B cell (primary cell): ENCODE data around the gene SMPD3. TPM values are rescaled to one million over a fixed set of nuclear protein-coding genes. Genes with fewer than 3 reads are reported as not detected.

Experiments used
- ATAC-seq: fragments of 200-7000 bp; cut with Tn5 transposase; one replicate; pipeline ENCODE4 v1.10.0; 2021; ENCODE audit warnings: low read depth, mild to moderate bottlenecking, moderate number of reproducible peaks, moderate library complexity
- CTCF ChIA-PET: fragments of 350-600 bp; sonication (Branson Sonifier 250); formaldehyde crosslinking; loops from one replicate; lab custom pipeline; 2021; ENCODE audit warnings: antibody characterized with exemption, inconsistent platforms; lab: Charles Lee
- POLR2A ChIA-PET: fragments of 350-600 bp; sonication (Branson Sonifier 250); formaldehyde crosslinking; loops from one replicate; lab custom pipeline; 2021; ENCODE audit warnings: antibody characterized with exemption; lab: Charles Lee
- DNase-seq: peaks from one replicate; pipeline ENCODE4 v3.0.0; 2013
- H2AFZ ChIP-seq: 2 replicates; pipeline ENCODE4 v1.6.1; 2012; ENCODE audit warnings: mild to moderate bottlenecking, low read depth, low read length; ENCODE audit not compliant: insufficient read depth, poor library complexity, severe bottlenecking
- H3K27ac ChIP-seq, 2 donors: 1 replicate in 1 of 2; 2 replicates in 1 of 2; pipeline ENCODE4 v1.5.1; 2012 to 2013; ENCODE audit warnings: low read length in 2 of 2, mild to moderate bottlenecking in 2 of 2, moderate library complexity in 1 of 2
- H3K27me3 ChIP-seq, 4 experiments: fragments of 200-600 bp in 1 of 4; sonication (generic) in 1 of 4; replicated peaks in 1 of 4; 1 replicate in 2 of 4; 2 replicates in 2 of 4; pipeline versions ENCODE4 v1.6.1 to v1.7.0; 2013 to 2016; ENCODE audit warnings: low read length in 3 of 4, mild to moderate bottlenecking in 2 of 4, mixed read lengths in 1 of 4, moderate library complexity in 1 of 4; ENCODE audit not compliant: insufficient read depth in 4 of 4, control insufficient read depth in 3 of 4; ENCODE audit errors: control extremely low read depth in 1 of 4
- H3K36me3 ChIP-seq, 2 experiments: replicated peaks in 1 of 2; 1 replicate in 1 of 2; 2 replicates in 1 of 2; pipeline versions ENCODE4 v1.6.1 to v1.7.1; 2013; ENCODE audit warnings: low read length in 1 of 2; ENCODE audit not compliant: insufficient read depth in 2 of 2, control insufficient read depth in 1 of 2; ENCODE audit errors: control extremely low read depth in 1 of 2, extremely low read depth in 1 of 2
- H3K4me1 ChIP-seq, 2 donors: fragments of 200-600 bp in 1 of 2; sonication (generic) in 1 of 2; 1 replicate in 1 of 2; 2 replicates in 1 of 2; pipeline versions ENCODE4 v1.5.1 to v1.6.1; 2013 to 2017; ENCODE audit warnings: low read length in 2 of 2; ENCODE audit not compliant: control insufficient read depth in 2 of 2, insufficient read depth in 2 of 2
- H3K4me2 ChIP-seq: replicated peaks from 2 replicates; pipeline ENCODE3; 2012; ENCODE audit warnings: mild to moderate bottlenecking, low read depth, low read length; ENCODE audit not compliant: poor library complexity, severe bottlenecking
- H3K4me3 ChIP-seq, 5 experiments: fragments of 200-600 bp in 1 of 5; sonication (generic) in 1 of 5; 1 replicate in 3 of 5; 2 replicates in 2 of 5; pipeline versions ENCODE4 v1.5.1 to v1.7.0; 2011 to 2016; ENCODE audit warnings: low read length in 4 of 5, mild to moderate bottlenecking in 4 of 5, low read depth in 2 of 5, control low read depth in 1 of 5, moderate library complexity in 1 of 5; ENCODE audit not compliant: insufficient read depth in 1 of 5; ENCODE audit errors: control extremely low read depth in 1 of 5, extremely low read depth in 1 of 5
- H3K79me2 ChIP-seq: fragments of 200-600 bp; sonication (generic); one replicate; pipeline ENCODE4 v1.6.0; 2016; ENCODE audit warnings: low read length; ENCODE audit not compliant: control insufficient read depth, insufficient read depth
- H3K9ac ChIP-seq: fragments of 200-600 bp; sonication (generic); 2 replicates; pipeline ENCODE4 v1.6.1; 2017; ENCODE audit warnings: mild to moderate bottlenecking, low read length, moderate library complexity
- H3K9me3 ChIP-seq, 3 donors: one replicate each; pipeline versions ENCODE4 v1.6.1 to v1.7.1; 2013; ENCODE audit warnings: low read length in 2 of 3; ENCODE audit not compliant: control insufficient read depth in 2 of 3, insufficient read depth in 1 of 3; ENCODE audit errors: control extremely low read depth in 1 of 3
- H4K20me1 ChIP-seq: 2 replicates; pipeline ENCODE4 v1.6.0; 2012; ENCODE audit warnings: mild to moderate bottlenecking, low read length; ENCODE audit not compliant: insufficient read depth, control insufficient read depth, poor library complexity, severe bottlenecking
- H3K27ac Mint-ChIP-seq: one replicate; pipeline ENCODE4 v1.8.0; 2021; ENCODE audit warnings: mixed read lengths
- H3K27me3 Mint-ChIP-seq: one replicate; pipeline ENCODE4 v1.8.0; 2021; ENCODE audit warnings: mixed read lengths
- H3K4me1 Mint-ChIP-seq: one replicate; pipeline ENCODE4 v1.8.0; 2021; ENCODE audit warnings: mixed read lengths
- H3K4me3 Mint-ChIP-seq: one replicate; pipeline ENCODE4 v1.8.0; 2021; ENCODE audit warnings: mixed read lengths
- H3K9me3 Mint-ChIP-seq: one replicate; pipeline ENCODE4 v1.8.0; 2022; ENCODE audit warnings: mixed read lengths; ENCODE audit not compliant: insufficient read depth
- CTCF ChIP-seq: fragments of 200-600 bp; IDR thresholded peaks from one replicate; pipeline ENCODE4 v1.8.0; 2022; ENCODE audit warnings: antibody characterized with exemption, mild to moderate bottlenecking
- EZH2 ChIP-seq: IDR thresholded peaks from 2 replicates; pipeline ENCODE4 v1.6.1; 2012; ENCODE audit warnings: borderline replicate concordance, low read depth, mild to moderate bottlenecking, moderate library complexity, low read length; ENCODE audit not compliant: insufficient read depth, poor library complexity, severe bottlenecking
- WGBS: methylation state at CpG from one replicate; pipeline ENCODE4 v1.1.5; 2013; ENCODE audit warnings: missing lambda C conversion rate; ENCODE audit not compliant: insufficient coverage; 5-methylcytosine and 5-hydroxymethylcytosine counted together
- intact Hi-C: fragments of 100-400 bp; cut with micrococcal nuclease; formaldehyde crosslinking; loops from one replicate; pipeline ENCODE4 v1.10.0; 2022
- polyA plus RNA-seq: library from polyadenylated mRNA; depleted of rRNA; stranded (reverse); fragments of >200 nt; gene quantifications from 2 replicates; pipeline ENCODE4 v1.2.3, GENCODE V29; 2012
- total RNA-seq, 2 donors: library from RNA; stranded (reverse); fragments of 120-200 nt in 1 of 2; gene quantifications; 1 replicate in 1 of 2; 2 replicates in 1 of 2; pipeline versions ENCODE4 v1.2.3 to v1.2.4, GENCODE V29; 2013 to 2022

SMPD3 gene
- total and polyA plus RNA-seq, 2 donors (not counting 1 experiment from before 2014, with no cell fraction given) = 1.2 to 2.8 TPM

DNA sequence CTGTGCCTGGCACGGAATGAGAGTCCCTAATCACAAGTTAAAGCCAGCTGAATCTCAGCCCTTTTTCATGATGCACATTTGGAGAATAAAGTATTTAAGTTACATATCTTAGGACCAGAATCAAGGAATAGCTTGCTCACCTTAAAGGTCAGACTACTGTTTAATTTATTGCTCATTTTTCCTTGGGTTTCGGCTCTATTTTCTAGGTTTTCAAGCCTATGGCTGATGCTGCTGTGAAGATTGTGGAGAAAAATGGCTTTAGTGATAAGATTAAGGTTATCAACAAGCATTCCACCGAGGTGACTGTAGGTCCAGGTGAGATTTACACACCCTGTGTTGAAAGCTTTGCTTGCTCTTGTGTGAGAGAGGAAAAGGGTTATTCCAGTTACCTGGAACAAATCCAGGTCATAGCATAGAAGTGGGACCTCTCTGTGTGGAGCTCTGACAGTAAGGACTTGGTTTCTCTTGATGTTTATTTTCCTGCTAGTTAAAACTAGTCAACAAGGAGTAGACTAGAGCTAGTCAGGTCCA lies 119.4 kb downstream of the SMPD3 start:
- Mint-ChIP-seq H3K27ac (no peak overlapping the region), H3K4me1 (peaks cover 14% of the 10 kb centered on the region), H3K27me3 (no peaks in the 10 kb centered on the region), H3K9me3 (no peaks in the 10 kb centered on the region), H3K4me3 (no peak overlapping the region)
- no peaks in the 10 kb centered on the region for H4K20me1 ChIP-seq
- peaks cover 11 to 16% of the 10 kb centered on the region in 2 donors for H3K4me1 ChIP-seq
- 30% methylated on average over 1 of the region's 3 CpGs for WGBS
- no peak overlapping the region for H3K4me2 ChIP-seq
- no peak for DNase-seq
- CTCF ChIA-PET = interaction anchor here (0.9 to 17.5 kb wide), 21 partner anchors 10 to 257 kb away, joined by 3 to 554 read pairs (median 6); partner anchors contain the start of genes ESRP2, PLA2G15, PRMT7 and SLC7A6
- no peak overlapping the region for H3K9ac ChIP-seq
- H3K4me3 ChIP-seq = no peak overlapping the region
- peaks cover 2% of the 10 kb centered on the region for H3K79me2 ChIP-seq
- H2AFZ ChIP-seq = no peak overlapping the region
- peaks cover 0 to 18% of the 10 kb centered on the region in 2 experiments for H3K36me3 ChIP-seq
- intact Hi-C loops = loop anchor here (1.0 to 2.0 kb wide), 4 partner anchors 19 to 92 kb away; partner anchors contain the start of gene SLC7A6OS
- no peak for TF ChIP-seq EZH2
- peak; percentile 50 for TF ChIP-seq CTCF
- POLR2A ChIA-PET = interaction anchor here (0.9 kb wide), 1 partner anchor 67 kb away, joined by 4 read pairs; no protein-coding TSS in a partner anchor
- no peaks in the 10 kb centered on the region for H3K27me3 ChIP-seq
- ATAC-seq = no peak
- H3K27ac ChIP-seq = no peak overlapping the region
- no peaks in the 10 kb centered on the region for H3K9me3 ChIP-seq
